SH-SY5Y (cell line): Measurements from ENCODE around the gene CPB2.

Source experiments
- GATA2 ChIP-seq: IDR thresholded peaks from 2 replicates; pipeline ENCODE4 v1.6.1; 2011; ENCODE audit warnings: mild to moderate bottlenecking, low read depth, low read length
- GATA3 ChIP-seq: IDR thresholded peaks from 2 replicates; pipeline ENCODE4 v1.6.1; 2011; ENCODE audit warnings: low read depth, mild to moderate bottlenecking, low read length, moderate library complexity

DNA sequence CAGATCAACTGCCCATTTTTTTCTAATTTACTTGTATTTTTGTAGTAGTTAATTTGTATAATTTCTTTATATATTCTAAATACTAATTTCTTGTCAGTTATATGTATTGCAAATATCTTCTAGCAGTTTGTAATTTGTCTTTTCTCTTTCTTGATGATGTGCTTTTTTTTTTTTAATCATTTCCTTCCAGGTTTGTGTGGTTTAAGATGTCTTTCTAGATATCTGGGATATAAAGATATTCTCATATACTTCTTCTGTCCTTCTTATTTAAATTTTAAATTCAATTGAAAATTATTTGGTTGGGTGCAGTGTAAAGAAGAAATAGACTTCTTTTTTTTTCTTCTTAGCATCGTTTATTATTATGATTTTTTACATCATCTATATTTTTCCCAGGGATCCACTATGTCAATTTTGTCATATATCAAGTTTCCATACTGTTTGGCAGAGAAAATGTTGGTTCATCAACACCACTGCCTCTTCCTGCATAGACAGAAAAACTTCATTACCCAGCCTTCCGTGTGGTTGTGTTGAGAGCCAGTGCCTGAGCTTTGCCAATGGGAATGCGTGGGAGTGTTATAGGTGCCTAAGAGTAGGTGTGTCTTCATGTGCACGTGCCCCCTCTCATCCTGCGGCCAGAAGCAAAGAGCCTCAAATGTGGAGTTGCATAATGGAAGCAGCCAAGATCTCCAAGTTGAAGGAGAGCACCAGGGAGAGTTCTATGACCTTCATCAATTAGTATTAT lies 15.8 kb downstream of the CPB2 start:
- TF ChIP-seq GATA3: no peak
- no peak for TF ChIP-seq GATA2
